Fibroblast of the aortic adventitia (primary cell): ENCODE measurements around the gene ARHGAP42. TPM values are rescaled to one million over a fixed set of nuclear protein-coding genes. Genes with fewer than 3 reads are reported as not detected.
A peak's percentile ranks its signal among the peaks of the same experiment; 100 is the strongest.

Experiments used
- DNase-seq: peaks from one replicate; pipeline ENCODE4 v3.0.0-alpha.2; 2010; ENCODE audit warnings: low read depth
- H3K4me3 ChIP-seq: 2 replicates; pipeline ENCODE4 v1.5.1; 2011; ENCODE audit warnings: low read depth, mild to moderate bottlenecking, control low read depth, low read length, moderate library complexity
- CTCF ChIP-seq: IDR thresholded peaks from 2 replicates; pipeline ENCODE4 v1.5.1; 2011; ENCODE audit warnings: mild to moderate bottlenecking, low read length, control low read depth, inconsistent platforms; ENCODE audit not compliant: insufficient read depth
- total RNA-seq: library from RNA; depleted of rRNA; stranded (reverse); fragments of >200 nt; gene quantifications from 2 replicates; pipeline ENCODE4 v1.2.3, GENCODE V29; 2012; ENCODE audit warnings: low replicate concordance

ARHGAP42 gene
- 12.6 and 21.1 TPM in 2 replicates for total RNA-seq

- TF ChIP-seq CTCF = no peak
- H3K4me3 ChIP-seq = peak within 1 kb of the TSS; percentile 81
- DNase-seq = peak; percentile 50
Measured at GRCh38 chr11:100687054-100687629, at the start of gene ARHGAP42. Gene ARHGAP42 (plus strand): TSS chr11:100687288. CDS start chr11:100687679, 391 bp downstream.

- no peak for DNase-seq
- H3K4me3 ChIP-seq = no peak overlapping the region
- no peak for TF ChIP-seq CTCF
Measured at GRCh38 chr11:100637706-100638105, 49.4 kb upstream of the ARHGAP42 start.

GRCh38 chr11:100638648-100639047 is 48.4 kb upstream of the ARHGAP42 start:
- H3K4me3 ChIP-seq = no peak overlapping the region
- no peak for TF ChIP-seq CTCF
- DNase-seq = no peak

GRCh38 chr11:100639140-100639539 is 47.9 kb upstream of the ARHGAP42 start:
- H3K4me3 ChIP-seq = no peak overlapping the region
- no peak for TF ChIP-seq CTCF
- DNase-seq = no peak

- TF ChIP-seq CTCF = no peak
- H3K4me3 ChIP-seq = no peak overlapping the region
- no peak for DNase-seq
Measured at GRCh38 chr11:100640071-100640470, 47.0 kb upstream of the ARHGAP42 start.

- TF ChIP-seq CTCF = no peak
- no peak for DNase-seq
- no peak overlapping the region for H3K4me3 ChIP-seq
Measured at GRCh38 chr11:100640646-100641045, 46.4 kb upstream of the ARHGAP42 start.

- DNase-seq = no peak
- no peak overlapping the region for H3K4me3 ChIP-seq
- TF ChIP-seq CTCF = no peak
Measured at GRCh38 chr11:100641456-100641855, 45.6 kb upstream of the ARHGAP42 start.
